PFSK-1 (cell line): ENCODE results near the gene SP110.

ENCODE experiments used
- FOXP2 ChIP-seq: optimal IDR thresholded peaks from 2 replicates; pipeline ENCODE3; 2011; ENCODE audit warnings: borderline replicate concordance, control low read depth, inconsistent platforms; ENCODE audit not compliant: insufficient read depth; ENCODE audit errors: extremely low read length, extremely low read depth
- POLR2AphosphoS5 ChIP-seq: IDR thresholded peaks from 2 replicates; pipeline ENCODE4 v1.6.1; 2012; ENCODE audit warnings: low read depth, mild to moderate bottlenecking, control low read depth, low read length, moderate library complexity
- REST ChIP-seq, 2 experiments: IDR thresholded peaks; 2 replicates each; pipeline versions ENCODE4 v1.6.1 to v1.8.0; 2011 to 2012; ENCODE audit warnings: low read depth in 2 of 2, low read length in 2 of 2, control low read depth in 1 of 2, inconsistent platforms in 1 of 2, mild to moderate bottlenecking in 1 of 2, moderate library complexity in 1 of 2; ENCODE audit not compliant: insufficient read depth in 1 of 2
- SIN3A ChIP-seq: IDR thresholded peaks from 2 replicates; pipeline ENCODE4 v1.6.1; 2012; ENCODE audit warnings: mild to moderate bottlenecking, low read length, moderate library complexity, borderline replicate concordance; ENCODE audit not compliant: insufficient read depth
- TAF1 ChIP-seq: IDR thresholded peaks from 2 replicates; pipeline ENCODE4 v1.6.1; 2012; ENCODE audit warnings: low read length, control low read depth, borderline replicate concordance; ENCODE audit not compliant: insufficient read depth

The SP110 gene

DNA sequence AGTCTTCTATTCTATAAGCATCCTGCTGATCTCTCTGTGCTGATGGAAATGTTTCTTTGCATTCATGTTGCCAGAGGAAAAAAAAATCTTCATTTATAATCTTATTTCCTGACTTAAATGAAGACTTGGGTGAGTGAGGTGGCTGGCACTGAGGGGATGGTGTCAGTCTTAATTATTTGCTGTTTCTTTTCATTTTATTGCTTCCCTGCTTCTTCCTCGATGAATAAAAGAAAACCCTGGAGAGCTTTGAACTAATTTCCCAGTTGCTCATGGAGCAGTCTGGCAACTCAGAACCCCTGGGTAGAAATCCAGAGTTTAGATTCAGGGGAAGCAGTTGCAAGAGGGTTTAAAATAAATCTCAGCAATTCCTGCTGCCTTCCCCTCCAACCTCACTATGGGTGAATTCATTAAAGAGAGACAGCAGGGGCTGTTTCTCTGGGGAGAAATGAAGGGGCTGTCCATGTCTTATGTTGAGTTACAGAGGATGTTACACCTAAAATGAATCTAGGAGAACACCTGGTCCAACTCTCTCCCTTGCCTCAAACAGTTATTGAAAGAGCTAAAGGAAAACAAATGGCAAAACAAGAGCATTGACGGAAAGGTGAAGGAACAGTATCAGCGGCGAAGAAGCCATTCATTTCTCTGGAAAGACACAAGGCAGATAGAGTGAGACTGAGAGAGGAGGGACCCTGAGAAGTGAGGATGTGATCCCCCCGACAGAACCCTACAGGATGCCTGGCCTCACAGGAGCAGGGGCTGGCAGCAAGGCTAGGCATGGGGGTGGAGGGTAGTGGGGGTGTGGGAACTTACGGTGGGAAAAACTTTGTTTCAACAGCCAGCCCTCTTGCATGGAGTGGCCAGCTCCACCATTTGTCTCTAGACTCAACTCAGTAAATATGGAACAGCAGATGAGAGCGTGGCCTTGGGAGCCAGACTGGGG, 41.0 kb downstream of the SP110 start:
- TF ChIP-seq REST (IDR thresholded peaks at IDR 0.05; ENCODE audit: insufficient read depth in 1 of 2, low read depth in 2 of 2, low read length in 2 of 2), result no peak
- no peak for TF ChIP-seq TAF1
- no peak for TF ChIP-seq POLR2AphosphoS5
- no peak for TF ChIP-seq SIN3A
- no peak for TF ChIP-seq FOXP2

- no peak for TF ChIP-seq FOXP2
These were observed 42.8 kb downstream of the SP110 start for GRCh38 chr2:230176996-230177395.

DNA sequence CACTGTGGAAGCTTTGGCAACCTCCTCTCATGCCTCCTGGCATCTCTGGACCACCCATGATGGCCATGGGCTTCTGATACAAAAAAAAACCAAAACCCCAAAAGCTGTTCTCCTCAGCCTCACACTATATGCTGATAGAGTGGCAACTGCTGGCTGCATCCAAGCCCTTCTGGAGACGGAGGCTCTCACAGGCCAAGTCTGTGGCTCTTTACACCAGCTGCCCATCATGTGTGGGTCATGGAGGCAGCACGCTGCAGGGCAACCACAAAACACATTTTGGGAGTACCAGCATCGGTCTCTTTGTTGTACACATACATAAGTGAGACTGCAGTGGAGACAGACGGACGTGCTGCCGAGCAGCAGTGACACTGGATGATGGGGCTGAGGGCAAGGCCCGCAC, 45.3 kb downstream of the SP110 start:
- no peak for TF ChIP-seq FOXP2
- TF ChIP-seq SIN3A, result no peak
- TF ChIP-seq TAF1, result no peak
- no peak for TF ChIP-seq POLR2AphosphoS5
- no peak for TF ChIP-seq REST (IDR thresholded peaks at IDR 0.05; ENCODE audit: insufficient read depth in 1 of 2, low read depth in 2 of 2, low read length in 2 of 2)

DNA sequence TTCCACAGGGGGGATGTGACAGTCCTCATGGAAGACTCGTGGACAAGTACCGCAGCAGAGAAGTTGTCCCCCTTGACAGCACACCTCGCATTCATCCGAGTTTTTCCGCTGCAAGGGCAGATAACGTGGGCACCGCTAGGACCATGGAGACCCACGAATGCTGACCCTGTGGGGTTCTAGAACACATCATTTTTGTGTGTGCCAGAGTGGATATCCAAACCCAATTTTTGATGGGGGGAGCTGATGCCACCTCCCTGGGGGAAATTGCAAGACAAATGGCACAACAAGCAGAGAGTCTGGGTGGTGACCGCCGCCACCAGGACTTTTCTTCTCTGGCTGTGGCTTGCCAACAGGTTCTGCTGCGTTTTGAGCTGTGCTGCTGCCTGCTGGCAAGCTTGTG, 46.9 kb downstream of the SP110 start:
- TF ChIP-seq FOXP2 (no peak), POLR2AphosphoS5 (no peak), SIN3A (no peak), REST (IDR thresholded peaks at IDR 0.05; ENCODE audit: insufficient read depth in 1 of 2, low read depth in 2 of 2, low read length in 2 of 2) (no peak), TAF1 (no peak)

DNA sequence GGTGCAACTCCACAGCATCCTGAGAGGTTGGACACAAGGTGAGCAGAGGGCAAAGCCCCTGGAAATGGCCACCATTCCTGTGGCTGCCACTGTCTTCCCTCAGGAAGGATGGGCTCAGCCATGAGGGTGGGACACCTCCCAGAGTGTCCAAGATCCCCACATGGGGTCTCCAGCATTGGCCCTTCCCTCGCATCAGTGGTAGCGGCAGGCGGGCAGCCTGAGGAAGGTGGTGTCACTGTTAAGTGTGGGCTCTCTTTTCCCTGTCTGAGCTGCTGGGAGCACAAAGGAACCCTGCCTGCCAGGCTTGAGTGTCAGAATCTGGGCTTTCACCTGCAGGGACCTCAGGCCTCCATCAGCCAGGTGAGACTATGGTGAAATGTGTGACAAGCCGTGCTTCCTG, 47.6 kb downstream of the SP110 start:
- TF ChIP-seq SIN3A, result no peak
- TF ChIP-seq POLR2AphosphoS5, result no peak
- TF ChIP-seq REST (IDR thresholded peaks at IDR 0.05; ENCODE audit: insufficient read depth in 1 of 2, low read depth in 2 of 2, low read length in 2 of 2), result no peak
- no peak for TF ChIP-seq FOXP2
- no peak for TF ChIP-seq TAF1
